NOMO-1 treated with DMSO at 0.1 percent for 48 hours (cell line): Measurements from ENCODE around the gene DBF4B.

ENCODE experiments used
- DNase-seq: peaks from one replicate; lab custom pipeline; 2025; ENCODE audit not compliant: unreplicated experiment; lab: John Stamatoyannopoulos, UW

The DBF4B gene

DNA sequence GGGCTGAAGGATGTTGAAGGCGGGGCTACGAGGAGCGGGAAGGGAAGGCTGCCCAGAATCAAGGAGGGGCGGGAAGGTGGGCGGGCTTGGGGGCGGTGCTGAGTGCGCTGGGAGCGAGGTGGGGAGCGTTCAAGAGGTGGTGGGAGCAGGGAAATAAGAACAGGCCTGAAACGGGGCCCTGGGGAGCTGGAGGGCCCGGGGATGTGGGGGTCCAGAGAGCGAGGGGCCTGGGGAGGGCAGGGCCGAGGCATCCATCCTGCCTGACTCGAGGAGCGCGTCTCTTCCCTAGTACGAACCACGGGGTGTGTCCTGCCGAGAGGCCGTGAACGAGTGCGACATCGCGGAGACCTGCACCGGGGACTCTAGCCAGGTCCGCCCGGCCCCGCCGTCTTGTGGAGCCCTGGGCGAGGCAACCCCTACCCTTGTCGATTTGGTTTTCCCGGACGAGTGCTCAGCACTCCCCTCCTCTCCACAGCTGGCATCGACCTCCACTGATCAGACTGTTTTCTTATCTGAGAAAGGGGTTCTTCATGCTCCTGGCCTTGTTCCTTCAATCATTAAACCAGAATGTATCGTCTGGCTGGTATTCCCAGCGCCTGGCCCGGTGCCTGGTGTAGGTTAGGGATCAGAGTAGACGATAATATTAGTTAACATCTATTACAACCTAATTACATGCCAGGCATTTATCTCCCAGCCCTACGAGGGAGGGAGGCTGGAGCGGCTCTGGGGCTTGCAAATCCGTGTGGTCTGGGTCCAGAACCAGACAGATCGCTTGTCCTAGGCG is 67.6 kb downstream of the DBF4B start:
- DNase-seq = peak; percentile 75

DNA sequence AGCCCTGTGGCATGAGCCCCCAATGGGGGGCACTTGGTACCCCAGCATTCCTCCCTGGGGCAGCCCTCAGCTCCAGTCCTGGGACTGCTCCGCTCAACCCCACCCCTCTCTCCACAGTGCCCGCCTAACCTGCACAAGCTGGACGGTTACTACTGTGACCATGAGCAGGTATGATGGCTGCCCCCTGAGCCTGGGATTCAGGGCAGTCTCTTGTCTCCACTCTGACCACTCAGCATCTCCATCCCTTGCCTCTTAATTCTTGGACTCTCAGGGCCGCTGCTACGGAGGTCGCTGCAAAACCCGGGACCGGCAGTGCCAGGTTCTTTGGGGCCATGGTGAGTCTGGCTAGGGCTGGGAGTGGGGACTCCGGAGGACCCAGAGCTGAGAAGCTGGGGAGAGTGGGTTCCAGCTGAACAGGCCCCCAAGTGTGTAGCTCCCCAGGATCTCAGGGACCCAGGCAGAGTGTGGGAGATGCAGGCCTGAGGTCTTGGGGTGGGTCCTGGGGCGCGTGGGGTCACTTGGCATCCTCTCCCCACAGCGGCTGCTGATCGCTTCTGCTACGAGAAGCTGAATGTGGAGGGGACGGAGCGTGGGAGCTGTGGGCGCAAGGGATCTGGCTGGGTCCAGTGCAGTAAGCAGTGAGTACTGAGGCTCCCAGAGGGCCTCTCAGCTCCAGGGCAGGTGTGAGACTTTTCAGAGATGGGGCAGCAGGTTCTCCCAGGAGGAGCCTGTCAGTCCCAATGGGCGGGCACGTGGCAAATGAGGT is 68.3 kb downstream of the DBF4B start:
- DNase-seq = no peak

DNA sequence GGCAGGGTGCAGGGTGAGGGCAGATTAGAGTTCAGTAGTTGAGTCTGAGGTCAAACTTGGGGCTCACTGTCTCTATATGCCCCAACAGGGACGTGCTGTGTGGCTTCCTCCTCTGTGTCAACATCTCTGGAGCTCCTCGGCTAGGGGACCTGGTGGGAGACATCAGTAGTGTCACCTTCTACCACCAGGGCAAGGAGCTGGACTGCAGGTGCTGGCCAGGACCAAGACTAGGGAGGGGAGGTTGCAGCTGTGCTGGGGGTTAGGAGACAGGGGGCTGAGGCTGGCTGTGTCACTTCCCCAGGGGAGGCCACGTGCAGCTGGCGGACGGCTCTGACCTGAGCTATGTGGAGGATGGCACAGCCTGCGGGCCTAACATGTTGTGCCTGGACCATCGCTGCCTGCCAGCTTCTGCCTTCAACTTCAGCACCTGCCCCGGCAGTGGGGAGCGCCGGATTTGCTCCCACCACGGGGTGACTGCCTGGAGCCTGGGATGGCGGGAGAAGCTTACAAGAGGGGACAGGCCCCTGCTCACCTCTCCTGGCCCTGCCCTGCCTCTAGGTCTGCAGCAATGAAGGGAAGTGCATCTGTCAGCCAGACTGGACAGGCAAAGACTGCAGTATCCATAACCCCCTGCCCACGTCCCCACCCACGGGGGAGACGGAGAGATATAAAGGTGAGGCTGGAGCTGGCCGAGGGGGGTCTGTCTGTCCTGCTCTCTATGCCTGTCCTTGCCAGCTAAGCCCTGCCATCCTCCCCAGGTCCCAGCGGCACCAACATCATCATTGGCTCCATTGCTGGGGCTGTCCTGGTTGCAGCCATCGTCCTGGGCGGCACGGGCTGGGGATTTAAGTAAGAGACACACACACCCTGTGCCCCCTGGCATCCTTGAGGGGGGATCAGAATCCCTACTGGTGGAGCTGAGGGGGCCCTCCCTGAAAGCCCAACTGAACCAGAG is 69.2 kb downstream of the DBF4B start:
- no peak for DNase-seq

DNA sequence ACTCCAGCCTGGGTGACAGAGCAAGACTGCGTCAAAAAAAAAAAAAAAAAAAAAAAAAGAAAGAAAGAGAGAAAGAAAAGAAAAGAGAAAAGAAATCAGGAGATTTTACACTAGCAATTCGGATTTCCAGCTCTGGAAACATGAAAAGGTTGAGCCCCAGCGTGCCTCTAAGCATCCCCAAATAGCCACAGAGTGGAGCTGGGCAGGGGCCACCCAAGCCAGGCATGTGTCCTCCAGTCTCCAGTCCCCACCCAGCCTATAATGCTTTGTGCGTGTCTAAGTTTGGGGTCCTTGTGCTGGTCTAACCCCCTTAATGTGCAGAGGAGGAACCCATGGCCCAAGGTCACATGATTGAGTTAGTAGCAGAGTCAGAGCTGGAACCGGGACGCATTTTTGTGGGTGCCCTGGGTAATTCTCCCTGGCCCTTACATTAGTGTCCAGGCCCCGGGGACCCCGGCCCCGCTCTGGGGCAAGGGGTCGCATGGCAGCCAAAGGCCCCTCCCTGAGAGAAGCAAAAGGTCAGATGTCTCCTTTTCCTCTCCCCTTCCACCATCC is 70.3 kb downstream of the DBF4B start:
- no peak for DNase-seq

- DNase-seq = peak; percentile 65
These were observed 71.0 kb downstream of the DBF4B start for GRCh38 chr17:44779211-44780025.

GRCh38 chr17:44780161-44780560 is 71.7 kb downstream of the DBF4B start:
- no peak for DNase-seq

- no peak for DNase-seq
These were observed 72.5 kb downstream of the DBF4B start for GRCh38 chr17:44780845-44781480.

GRCh38 chr17:44781551-44782325 is 73.3 kb downstream of the DBF4B start:
- no peak for DNase-seq

- no peak for DNase-seq
These were observed 73.9 kb downstream of the DBF4B start for GRCh38 chr17:44782326-44782850.

DNA sequence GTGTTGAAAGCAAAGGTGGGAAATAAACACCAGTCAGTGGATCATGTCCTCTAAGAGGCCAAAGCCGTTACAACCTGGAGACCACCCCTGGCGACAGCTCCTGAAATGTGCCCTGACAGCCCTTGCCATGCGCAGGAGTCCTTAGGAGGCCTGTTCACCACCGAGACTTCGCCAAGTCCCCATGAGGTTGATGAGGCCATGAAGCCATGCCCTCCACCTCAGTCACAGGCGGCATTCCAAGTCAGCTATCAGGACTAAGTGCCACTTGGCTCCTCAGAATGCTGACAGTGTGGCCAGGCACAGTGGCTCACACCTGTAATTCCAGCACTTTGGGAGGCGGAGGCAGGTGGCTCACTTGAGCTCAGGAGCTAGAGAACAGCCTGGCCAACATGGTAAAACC is 77.5 kb downstream of the DBF4B start:
- DNase-seq = no peak

DNA sequence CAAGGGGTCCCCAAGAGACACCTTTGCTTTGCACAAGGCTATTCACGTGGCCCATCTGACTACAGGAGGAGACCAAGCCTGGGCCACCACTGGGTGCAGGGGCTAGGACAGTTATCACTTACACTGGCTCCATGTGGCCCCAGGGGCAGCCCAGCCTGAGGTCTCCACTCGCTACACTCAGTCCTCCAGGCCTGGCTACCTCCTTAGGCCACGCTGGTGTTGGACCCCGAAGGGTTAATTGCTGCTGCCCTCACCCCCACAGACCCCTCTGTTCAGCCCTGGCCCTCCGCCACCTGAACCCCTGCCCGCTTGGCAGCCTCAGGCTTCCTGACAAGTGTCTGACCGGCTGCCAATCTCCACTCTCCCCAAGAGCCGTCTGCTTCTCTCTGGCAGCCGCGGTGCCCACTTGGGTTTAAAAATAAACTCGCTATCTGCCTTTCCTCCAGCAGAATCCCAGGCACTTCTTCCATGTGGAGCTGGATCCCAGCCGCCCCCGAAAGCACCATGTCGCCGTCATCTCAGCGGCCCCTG is 78.2 kb downstream of the DBF4B start:
- no peak for DNase-seq

DNA sequence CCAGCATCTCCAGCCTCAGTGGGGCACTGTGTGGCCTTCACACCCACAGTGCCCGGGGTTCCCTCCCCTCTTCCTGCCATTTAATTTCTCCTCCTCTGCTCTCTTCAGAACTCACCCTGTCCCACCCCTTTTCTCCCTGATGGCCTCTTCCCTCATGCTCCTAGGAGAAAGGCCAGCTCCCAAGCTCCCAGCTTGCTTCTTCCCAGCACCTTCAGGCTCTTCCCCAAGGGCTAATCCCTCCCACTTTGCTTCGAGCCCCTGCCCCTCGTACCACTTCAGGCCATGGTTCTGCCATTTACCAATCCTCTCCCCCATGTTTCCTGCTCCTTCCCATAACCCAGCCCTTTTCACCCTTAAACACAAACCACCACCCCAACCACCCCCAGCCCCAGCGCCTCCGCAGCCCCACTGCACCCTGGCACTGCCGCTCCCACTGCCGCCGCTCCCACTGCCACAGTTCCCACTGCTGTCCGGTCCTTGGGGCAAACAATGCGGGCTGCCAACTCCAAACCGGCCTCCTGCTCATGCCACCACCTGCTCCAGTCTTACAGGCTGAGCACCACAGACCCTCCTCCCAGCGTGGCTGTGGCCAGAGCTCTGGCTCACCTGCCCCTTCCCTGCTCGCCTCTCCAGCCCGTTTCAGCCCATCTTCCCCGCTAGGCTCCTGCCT is 78.9 kb downstream of the DBF4B start:
- DNase-seq = no peak

- DNase-seq = no peak
These were observed 79.7 kb downstream of the DBF4B start for GRCh38 chr17:44788139-44788538.

DNA sequence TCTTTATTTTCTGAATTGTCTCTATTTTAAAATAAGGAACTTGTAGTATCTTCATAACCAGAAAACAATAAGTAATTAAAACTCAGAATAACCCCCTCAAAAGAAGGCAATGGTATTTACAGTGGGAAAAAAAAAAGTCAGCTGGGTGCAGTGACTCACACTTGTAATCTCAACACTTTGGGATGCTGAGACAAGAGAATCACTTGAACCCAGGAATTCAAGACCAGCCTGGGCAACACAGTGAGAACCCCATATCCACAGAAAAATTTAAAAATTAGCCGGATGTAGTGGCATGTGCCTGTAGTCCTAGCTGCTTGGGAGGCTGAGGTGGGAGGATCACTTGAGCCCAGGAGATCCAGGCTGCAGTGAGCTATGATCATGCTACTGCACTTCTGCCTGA is 83.8 kb downstream of the DBF4B start:
- no peak for DNase-seq

DNA sequence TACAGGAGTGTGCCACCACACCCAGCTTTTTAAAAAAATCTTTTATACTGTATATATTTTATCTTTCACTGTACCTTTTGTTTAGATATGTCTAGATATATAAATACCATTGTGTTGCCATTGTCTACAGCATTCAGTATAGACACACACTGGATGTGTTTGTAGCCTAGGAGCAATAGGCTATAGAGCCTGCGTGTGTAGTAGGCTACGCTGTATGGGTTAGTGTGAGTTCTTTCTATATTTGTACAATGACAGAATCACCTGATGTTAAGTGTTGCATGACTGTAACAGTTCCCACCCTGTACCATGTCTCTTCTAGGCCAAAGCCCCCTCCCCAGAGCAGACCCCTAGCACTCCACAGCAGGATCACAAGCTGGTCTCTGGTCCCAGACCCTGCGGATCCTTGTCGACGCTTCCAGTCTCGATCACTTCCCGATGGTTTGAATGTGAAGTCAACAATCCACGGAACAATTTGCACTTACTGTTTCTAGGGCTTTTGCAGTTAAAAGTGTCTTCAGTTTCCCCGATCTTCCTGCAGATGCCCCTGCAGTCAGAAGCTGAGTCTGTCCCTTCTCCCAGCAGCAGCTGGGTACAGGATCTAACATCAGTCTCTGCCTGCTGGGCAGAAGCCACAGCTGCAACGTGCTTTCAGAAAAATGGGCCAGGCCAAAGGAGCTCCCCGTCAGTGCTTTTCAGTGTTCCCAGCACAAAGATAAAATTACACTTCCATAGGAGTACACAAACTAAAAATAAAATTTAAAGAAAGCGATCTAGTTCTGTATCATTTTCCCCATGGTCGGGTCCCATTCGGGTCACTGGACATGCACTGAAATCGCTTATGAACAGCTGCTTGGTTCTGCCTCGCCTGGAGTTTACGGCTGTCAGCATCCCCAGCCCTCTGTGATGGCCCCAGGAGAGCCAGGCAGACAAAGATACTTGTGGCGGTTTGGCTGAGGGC is 85.7 kb downstream of the DBF4B start:
- no peak for DNase-seq

DNA sequence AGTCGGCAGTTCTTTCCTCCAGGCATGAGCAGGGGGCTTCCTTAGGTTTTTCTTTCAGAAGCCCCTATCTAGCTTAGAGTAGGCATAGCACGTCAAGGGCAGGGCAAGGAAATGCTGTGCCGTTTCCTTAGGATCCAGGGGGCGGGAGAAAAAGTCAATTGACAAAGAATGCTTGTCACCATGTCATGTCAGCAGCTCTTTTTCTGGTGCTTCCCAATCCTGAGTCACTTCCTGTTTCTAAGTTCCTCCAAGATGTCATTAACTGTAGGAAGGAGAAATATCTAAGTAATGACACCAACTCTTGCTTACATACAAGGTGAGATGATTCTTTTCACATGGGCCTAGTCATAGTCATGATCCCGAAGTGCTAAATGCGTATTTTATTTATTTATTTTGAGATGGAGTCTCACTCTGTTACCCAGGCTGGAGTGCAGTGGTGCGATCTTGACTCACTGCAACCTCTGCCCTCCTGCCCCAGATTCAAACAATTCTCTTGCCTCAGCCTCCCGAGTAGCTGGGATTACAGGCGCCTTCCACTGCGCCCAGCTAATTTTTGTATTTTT is 86.5 kb downstream of the DBF4B start:
- peak; percentile 76 for DNase-seq
